Dendritic cell treated with granulocyte-macrophage colony-stimulating factor and Interleukin-4, amounts not matched to agents 40 ng/mL and 50 ng/mL, for 4 days (primary cell): ENCODE data around the gene OPRD1.
A peak's percentile ranks its signal among the peaks of the same experiment; 100 is the strongest.

Experiments
- H3K27ac Mint-ChIP-seq: one replicate; pipeline ENCODE4 v1.8.0; 2022; ENCODE audit warnings: mild to moderate bottlenecking, mixed read lengths
- H3K27me3 Mint-ChIP-seq: one replicate; pipeline ENCODE4 v1.8.0; 2022; ENCODE audit warnings: mild to moderate bottlenecking, mixed read lengths
- H3K36me3 Mint-ChIP-seq: one replicate; pipeline ENCODE4 v1.8.0; 2022; ENCODE audit warnings: low read depth, mixed read lengths
- H3K4me1 Mint-ChIP-seq: one replicate; pipeline ENCODE4 v1.8.0; 2022; ENCODE audit warnings: low read depth, mixed read lengths
- H3K4me3 Mint-ChIP-seq: one replicate; pipeline ENCODE4 v1.8.0; 2022; ENCODE audit warnings: mild to moderate bottlenecking, moderate library complexity, mixed read lengths
- H3K9me3 Mint-ChIP-seq: one replicate; pipeline ENCODE4 v1.8.0; 2022; ENCODE audit warnings: mixed read lengths
- intact Hi-C: fragments of 100-400 bp; cut with micrococcal nuclease; formaldehyde crosslinking; loops from one replicate; pipeline ENCODE4 v1.15.0; 2022

Gene OPRD1

GRCh38 chr1:28905921-28906666 is 94.1 kb downstream of the OPRD1 start:
- intact Hi-C loops, result no loop called here
- H3K9me3 Mint-ChIP-seq, result no peaks in the 10 kb centered on the region
- no peaks in the 10 kb centered on the region for H3K27me3 Mint-ChIP-seq
- no peaks in the 10 kb centered on the region for H3K36me3 Mint-ChIP-seq
- H3K4me3 Mint-ChIP-seq, result no peak overlapping the region
- H3K4me1 Mint-ChIP-seq, result no peaks in the 10 kb centered on the region
- H3K27ac Mint-ChIP-seq, result no peak overlapping the region

GRCh38 chr1:28909198-28909597 is 97.2 kb downstream of the OPRD1 start:
- Mint-ChIP-seq H3K4me1 (peaks cover 8% of the 10 kb centered on the region), H3K36me3 (peaks cover 5% of the 10 kb centered on the region), H3K4me3 (no peak overlapping the region), H3K9me3 (no peaks in the 10 kb centered on the region), H3K27me3 (no peaks in the 10 kb centered on the region), H3K27ac (no peak overlapping the region)
- intact Hi-C loops, result no loop called here

GRCh38 chr1:28910379-28911115 is 98.6 kb downstream of the OPRD1 start:
- Mint-ChIP-seq H3K27ac (no peak overlapping the region), H3K4me1 (peaks cover 18% of the 10 kb centered on the region)

GRCh38 chr1:28913786-28914227 is 101.8 kb downstream of the OPRD1 start:
- Mint-ChIP-seq H3K4me3 (peak overlapping the region; percentile 85), H3K4me1 (peaks cover 22% of the 10 kb centered on the region), H3K9me3 (no peaks in the 10 kb centered on the region), H3K27me3 (peaks cover 2% of the 10 kb centered on the region), H3K36me3 (peaks cover 5% of the 10 kb centered on the region), H3K27ac (peak overlapping the region; percentile 61)
- intact Hi-C loops, result loop anchor here (1.0 kb wide), 1 partner anchor 28 kb away; no protein-coding TSS in a partner anchor

More at GRCh38 chr1:28910379-28911115, 98.6 kb downstream of the OPRD1 start:
- Mint-ChIP-seq H3K9me3 (no peaks in the 10 kb centered on the region), H3K27me3 (no peaks in the 10 kb centered on the region), H3K4me3 (no peak overlapping the region), H3K36me3 (peaks cover 5% of the 10 kb centered on the region)
- intact Hi-C loops, result no loop called here

- peaks cover 22% of the 10 kb centered on the region for H3K4me1 Mint-ChIP-seq
- intact Hi-C loops, result loop anchor here (1.0 kb wide), 1 partner anchor 28 kb away; no protein-coding TSS in a partner anchor
- peak within 1 kb of the TSS; percentile 85 for H3K4me3 Mint-ChIP-seq
- no peaks in the 10 kb centered on the region for H3K9me3 Mint-ChIP-seq
- H3K27ac Mint-ChIP-seq, result peak within 1 kb of the TSS; percentile 61
- H3K27me3 Mint-ChIP-seq, result peaks cover 2% of the 10 kb centered on the region
- peaks cover 5% of the 10 kb centered on the region for H3K36me3 Mint-ChIP-seq
These were observed 102.5 kb downstream of the OPRD1 start, which contains the start of gene EPB41 for GRCh38 chr1:28914228-28915030. Gene EPB41, plus strand, starts transcription at chr1:28914569. Its CDS starts 72,869 bp downstream, at chr1:28987438.

- H3K4me1 Mint-ChIP-seq, result peaks cover 22% of the 10 kb centered on the region
- H3K27ac Mint-ChIP-seq, result peak overlapping the region; percentile 52
- H3K36me3 Mint-ChIP-seq, result peaks cover 5% of the 10 kb centered on the region
- H3K27me3 Mint-ChIP-seq, result peaks cover 2% of the 10 kb centered on the region
- intact Hi-C loops, result no loop called here
- H3K4me3 Mint-ChIP-seq, result peak overlapping the region; percentile 85
- H3K9me3 Mint-ChIP-seq, result no peaks in the 10 kb centered on the region
These were observed 103.3 kb downstream of the OPRD1 start for GRCh38 chr1:28915031-28915895.

- Mint-ChIP-seq H3K4me3 (no peak overlapping the region), H3K36me3 (peaks cover 3% of the 10 kb centered on the region), H3K4me1 (peaks cover 22% of the 10 kb centered on the region), H3K9me3 (no peaks in the 10 kb centered on the region), H3K27ac (no peak overlapping the region), H3K27me3 (peaks cover 2% of the 10 kb centered on the region)
- intact Hi-C loops, result no loop called here
These were observed 105.8 kb downstream of the OPRD1 start for GRCh38 chr1:28917757-28918118.
